Hepatocyte (in vitro differentiated cells): Measurements from ENCODE around the gene SLC9A3.

ENCODE experiments used
- CTCF ChIP-seq: fragments of 200-600 bp; sonication (generic); IDR thresholded peaks from 2 replicates; pipeline ENCODE4 v1.5.1; 2016; ENCODE audit warnings: antibody characterized with exemption, mild to moderate bottlenecking; ENCODE audit not compliant: poor library complexity
- EZH2 ChIP-seq: fragments of 200-600 bp; sonication (generic); IDR thresholded peaks from 2 replicates; pipeline ENCODE4 v1.6.1; 2016; ENCODE audit warnings: antibody characterized with exemption, mild to moderate bottlenecking, borderline replicate concordance
- EZH2phosphoT487 ChIP-seq: fragments of 200-600 bp; sonication (generic); IDR thresholded peaks from one replicate; pipeline ENCODE4 v1.6.1; 2018; ENCODE audit warnings: antibody characterized with exemption, mild to moderate bottlenecking, low read depth, moderate library complexity; ENCODE audit not compliant: unreplicated experiment, severe bottlenecking

GRCh38 chr5:445591-445990 lies 78.7 kb downstream of the SLC9A3 start:
- no peak for TF ChIP-seq CTCF
- no peak for TF ChIP-seq EZH2
- TF ChIP-seq EZH2phosphoT487, result no peak
